Stomach (tissue), 4 donors: Measurements from ENCODE around the gene ERLEC1.

ENCODE experiments used
- EP300 ChIP-seq: sonication (generic); formaldehyde crosslinking; IDR thresholded peaks from one replicate; pipeline ENCODE4 v1.6.1; 2017; ENCODE audit warnings: antibody characterized with exemption
- TF ChIP-seq, protein P1 (sequence below), 7 experiments: fragments of 450-650 bp in 4 of 7; fragments of 200-600 bp in 3 of 7; sonication (generic) in 3 of 7; IDR thresholded peaks; one replicate each; pipeline ENCODE4 v1.5.1; 2016 to 2019; ENCODE audit warnings: antibody characterized with exemption in 7 of 7, control low read depth in 2 of 7, mild to moderate bottlenecking in 1 of 7

DNA sequence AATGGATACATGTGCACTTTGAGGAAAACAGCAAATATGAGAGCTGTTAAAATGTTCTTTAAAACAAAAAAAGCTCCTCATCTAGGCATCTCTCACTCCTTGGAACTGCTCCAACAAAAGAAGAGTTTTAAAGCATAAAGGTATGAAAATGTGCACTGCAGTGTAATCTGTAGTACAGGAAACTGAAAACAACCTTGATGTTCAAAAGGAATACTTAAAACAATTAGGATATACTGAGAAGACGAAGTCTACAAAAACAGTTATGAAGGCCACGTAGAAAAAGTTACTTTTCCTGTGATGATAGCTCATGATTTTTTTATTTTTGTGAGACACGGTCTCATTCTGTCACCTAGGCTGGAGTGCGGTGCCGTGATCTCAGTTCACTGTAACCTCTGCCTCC is 75.0 kb downstream of the ERLEC1 start:
- TF ChIP-seq, protein P1, sequence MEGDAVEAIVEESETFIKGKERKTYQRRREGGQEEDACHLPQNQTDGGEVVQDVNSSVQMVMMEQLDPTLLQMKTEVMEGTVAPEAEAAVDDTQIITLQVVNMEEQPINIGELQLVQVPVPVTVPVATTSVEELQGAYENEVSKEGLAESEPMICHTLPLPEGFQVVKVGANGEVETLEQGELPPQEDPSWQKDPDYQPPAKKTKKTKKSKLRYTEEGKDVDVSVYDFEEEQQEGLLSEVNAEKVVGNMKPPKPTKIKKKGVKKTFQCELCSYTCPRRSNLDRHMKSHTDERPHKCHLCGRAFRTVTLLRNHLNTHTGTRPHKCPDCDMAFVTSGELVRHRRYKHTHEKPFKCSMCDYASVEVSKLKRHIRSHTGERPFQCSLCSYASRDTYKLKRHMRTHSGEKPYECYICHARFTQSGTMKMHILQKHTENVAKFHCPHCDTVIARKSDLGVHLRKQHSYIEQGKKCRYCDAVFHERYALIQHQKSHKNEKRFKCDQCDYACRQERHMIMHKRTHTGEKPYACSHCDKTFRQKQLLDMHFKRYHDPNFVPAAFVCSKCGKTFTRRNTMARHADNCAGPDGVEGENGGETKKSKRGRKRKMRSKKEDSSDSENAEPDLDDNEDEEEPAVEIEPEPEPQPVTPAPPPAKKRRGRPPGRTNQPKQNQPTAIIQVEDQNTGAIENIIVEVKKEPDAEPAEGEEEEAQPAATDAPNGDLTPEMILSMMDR (IDR thresholded peaks at IDR 0.05): no peak
- no peak for TF ChIP-seq EP300
